ENCODE measurements around the gene LSM10. TPM values are rescaled to one million over a fixed set of nuclear protein-coding genes. Genes with fewer than 3 reads are reported as not detected.

Gene LSM10
- total RNA-seq, 1 experiment from 2014 or later = 42.2 TPM

GRCh38 chr1:36382231-36382630 lies 15.5 kb downstream of the LSM10 start:
- H2BK120ac ChIP-seq (ENCODE audit: low read depth, low read length, poor library complexity, severe bottlenecking) = no peak overlapping the region
- H3K79me1 ChIP-seq (ENCODE audit: insufficient read depth, low read depth, low read length, poor library complexity, severe bottlenecking) = no peaks in the 10 kb centered on the region
- no peak overlapping the region for H3T11ph ChIP-seq (ENCODE audit: low read length)
- H3K27ac ChIP-seq (ENCODE audit: insufficient read length, low read depth, low read length) = no peak overlapping the region
- no peak overlapping the region for H3K56ac ChIP-seq (ENCODE audit: insufficient read length, low read depth, low read length)
- Mint-ChIP-seq H3K4me3 (no peak overlapping the region), H3K9me3 (no peaks in the 10 kb centered on the region), H3K36me3 (ENCODE audit: insufficient read depth in 1 of 3, low read depth in 3 of 3) (peaks cover 0 to 5% (median 2%) of the 10 kb centered on the region in 3 experiments; a peak in 3 of 7 replicates), H3K27me3 (ENCODE audit: low read depth) (no peaks in the 10 kb centered on the region), H3K4me1 (peaks cover 28 to 35% of the 10 kb centered on the region in 2 experiments), H3K27ac (no peak overlapping the region)
- H3K4me2 ChIP-seq (ENCODE audit: insufficient read depth, insufficient read length, low read length) = no peak overlapping the region
- no peak overlapping the region for H2BK15ac ChIP-seq (ENCODE audit: low read depth, low read length)
- no peak overlapping the region for H2AFZ ChIP-seq (ENCODE audit: low read length)
- no CpG with 5 or more reads among the region's 9 CpGs for WGBS (ENCODE audit: extremely low coverage, insufficient read length, low lambda C conversion rate)
- no peak overlapping the region for H3K23ac ChIP-seq (ENCODE audit: insufficient read length, low read depth, low read length)
- H3K4ac ChIP-seq (ENCODE audit: low read depth, low read length) = no peak overlapping the region
- peaks cover 12% of the 10 kb centered on the region; the same call in 1 of the 2 replicates for H3K79me2 ChIP-seq (ENCODE audit: insufficient read depth, low read length)
- no peak overlapping the region for H2BK12ac ChIP-seq (ENCODE audit: insufficient read length, low read depth, low read length)
- no peak for TF ChIP-seq CTCF (conservative IDR thresholded peaks at IDR 0.05)
- DNase-seq = no peak
- no peak overlapping the region for H3K14ac ChIP-seq (ENCODE audit: insufficient read depth, low read length)
- H2AK5ac ChIP-seq (ENCODE audit: insufficient read length, low read length) = no peak overlapping the region
- H2BK20ac ChIP-seq (ENCODE audit: low read depth, low read length, poor library complexity, severe bottlenecking) = no peak overlapping the region
- H3K27me3 ChIP-seq (ENCODE audit: insufficient read depth, low read length) = no peaks in the 10 kb centered on the region
- H3K18ac ChIP-seq (ENCODE audit: insufficient read length, low read depth, low read length) = no peak overlapping the region
- no peak overlapping the region for H4K91ac ChIP-seq (ENCODE audit: insufficient read length, low read depth, low read length)
- peaks cover 3% of the 10 kb centered on the region; the same call in 1 of the 2 replicates for H3K4me1 ChIP-seq (ENCODE audit: insufficient read depth, low read length)
- H3K23me2 ChIP-seq (ENCODE audit: insufficient read length, low read depth, low read length, poor library complexity, severe bottlenecking) = peaks cover 11% of the 10 kb centered on the region
- no peaks in the 10 kb centered on the region for H3K9me3 ChIP-seq (ENCODE audit: control insufficient read depth, low read depth, low read length)
- H3K9ac ChIP-seq (ENCODE audit: extremely low read depth, insufficient read length, low read length) = no peak overlapping the region
- H4K20me1 ChIP-seq (ENCODE audit: control insufficient read depth, insufficient read depth, insufficient read length) = no peaks in the 10 kb centered on the region
- no peak overlapping the region for H4K8ac ChIP-seq (replicated peaks; ENCODE audit: insufficient read length, low read depth, low read length)
- no peak overlapping the region for H4K5ac ChIP-seq (ENCODE audit: insufficient read length, low read depth, low read length)
- H2BK5ac ChIP-seq (ENCODE audit: insufficient read length, low read length) = no peak overlapping the region
